ENCODE measurements around the gene ARPC1B. TPM values are rescaled to one million over a fixed set of nuclear protein-coding genes. Genes with fewer than 3 reads are reported as not detected.
A peak's percentile ranks its signal among the peaks of the same experiment; 100 is the strongest.

ARPC1B gene
- polyA plus RNA-seq, 1 experiment: 190 TPM

- Histone ChIP-seq H3K9me3 (ENCODE audit: control insufficient read depth, insufficient read depth, low read length) (no peaks in the 10 kb centered on the region; the same call in 1 of the 2 replicates), H3K27ac (ENCODE audit: low read depth, low read length) (no peak overlapping the region), H3K4me3 (ENCODE audit: low read depth, low read length) (no peak overlapping the region), H3K27me3 (ENCODE audit: control insufficient read depth, insufficient read depth, low read length) (no peaks in the 10 kb centered on the region)
- no peak for TF ChIP-seq CTCF (IDR thresholded peaks at IDR 0.05; ENCODE audit: low read depth, low read length)
- ChIA-PET POLR2A (interaction anchor here (1.0 to 1.1 kb wide), 2 partner anchors 17 to 18 kb away, joined by 5 to 6 read pairs; partner anchors contain the start of genes ARPC1B, BUD31 and PDAP1), CTCF (no interaction called here)
- DNase-seq (ENCODE audit: low read depth, low spot score): no peak
Measured at GRCh38 chr7:99390941-99391602, 16.5 kb downstream of the ARPC1B start.

GRCh38 chr7:99392046-99392445 is 17.5 kb downstream of the ARPC1B start:
- no peak for DNase-seq (ENCODE audit: low read depth, low spot score)
- no peaks in the 10 kb centered on the region; the same call in 1 of the 2 replicates for H3K9me3 ChIP-seq (ENCODE audit: control insufficient read depth, insufficient read depth, low read length)
- TF ChIP-seq CTCF (IDR thresholded peaks at IDR 0.05; ENCODE audit: low read depth, low read length): no peak
- H3K27ac ChIP-seq (ENCODE audit: low read depth, low read length): no peak overlapping the region
- CTCF ChIA-PET: interaction anchor here (0.6 kb wide), 1 partner anchor 10 kb away, joined by 3 read pairs; no protein-coding TSS in a partner anchor
- no peak overlapping the region for H3K4me3 ChIP-seq (ENCODE audit: low read depth, low read length)
- no peaks in the 10 kb centered on the region for H3K27me3 ChIP-seq (ENCODE audit: control insufficient read depth, insufficient read depth, low read length)
- POLR2A ChIA-PET: interaction anchor here (0.9 to 1.9 kb wide), 3 partner anchors 16 to 29 kb away, joined by 3 to 9 read pairs (median 5); partner anchors contain the start of genes ARPC1B, BUD31 and PDAP1

GRCh38 chr7:99392659-99393354 is 18.3 kb downstream of the ARPC1B start:
- no peak for DNase-seq (ENCODE audit: low read depth, low spot score)
- Histone ChIP-seq H3K9me3 (ENCODE audit: control insufficient read depth, insufficient read depth, low read length) (no peaks in the 10 kb centered on the region; the same call in 1 of the 2 replicates), H3K27me3 (ENCODE audit: control insufficient read depth, insufficient read depth, low read length) (no peaks in the 10 kb centered on the region), H3K27ac (ENCODE audit: low read depth, low read length) (peak overlapping the region; percentile 31), H3K4me3 (ENCODE audit: low read depth, low read length) (peak overlapping the region; percentile 42)
- ChIA-PET CTCF (interaction anchor here (0.6 kb wide), 1 partner anchor 11 kb away, joined by 3 read pairs; no protein-coding TSS in a partner anchor), POLR2A (interaction anchor here (0.9 to 1.9 kb wide), 3 partner anchors 16 to 30 kb away, joined by 3 to 9 read pairs (median 4); partner anchors contain the start of genes BUD31 and PDAP1)
- TF ChIP-seq CTCF (IDR thresholded peaks at IDR 0.05; ENCODE audit: low read depth, low read length): no peak

GRCh38 chr7:99393355-99394187 is 19.0 kb downstream of the ARPC1B start:
- ChIA-PET CTCF (interaction anchor here (0.6 kb wide), 1 partner anchor 290 kb away, joined by 5 read pairs; no protein-coding TSS in a partner anchor), POLR2A (interaction anchor here (1.0 to 1.9 kb wide), 3 partner anchors 14 to 19 kb away, joined by 3 to 9 read pairs (median 4); partner anchors contain the start of genes BUD31 and PDAP1)
- Histone ChIP-seq H3K9me3 (ENCODE audit: control insufficient read depth, insufficient read depth, low read length) (no peaks in the 10 kb centered on the region; the same call in 1 of the 2 replicates), H3K4me3 (ENCODE audit: low read depth, low read length) (peak overlapping the region; percentile 42), H3K27me3 (ENCODE audit: control insufficient read depth, insufficient read depth, low read length) (no peaks in the 10 kb centered on the region), H3K27ac (ENCODE audit: low read depth, low read length) (peak overlapping the region; percentile 11)
- no peak for DNase-seq (ENCODE audit: low read depth, low spot score)
- TF ChIP-seq CTCF (IDR thresholded peaks at IDR 0.05; ENCODE audit: low read depth, low read length): no peak

Data from AG04450 (cell line).